IMR-90 (cell line): Measurements from ENCODE around the gene SERPINI1. TPM values are rescaled to one million over a fixed set of nuclear protein-coding genes. Genes with fewer than 3 reads are reported as not detected.

Experiments
- ATAC-seq: fragments of 200-7000 bp; cut with Tn5 transposase; 2 replicates; pipeline ENCODE4 v1.9.1; 2020; ENCODE audit warnings: low read depth, mild to moderate bottlenecking, moderate library complexity
- BruUV-seq: library from RNA; stranded (reverse); fragments of 400-500 nt; replicated peaks from 2 replicates; lab custom pipeline; 2021; lab: Mats Ljungman, UMichigan
- CTCF ChIA-PET: fragments of 300-600 bp; formaldehyde crosslinking; extraction: SDS; loops from one replicate; lab custom pipeline; 2021; ENCODE audit warnings: antibody characterized with exemption; lab: Yijun Ruan, JAX
- POLR2A ChIA-PET: fragments of 300-600 bp; sonication (Branson Sonifier 250); formaldehyde crosslinking; loops from one replicate; lab custom pipeline; 2022; ENCODE audit warnings: antibody characterized with exemption; ENCODE audit not compliant: unreplicated experiment; lab: Charles Lee
- DNase-seq: peaks from one replicate; pipeline ENCODE4 v3.0.0; 2013
- H2AFZ ChIP-seq: replicated peaks from 2 replicates; pipeline ENCODE3; 2013; ENCODE audit warnings: low read length, mild to moderate bottlenecking; ENCODE audit not compliant: poor library complexity
- H2AK5ac ChIP-seq: 2 replicates; pipeline ENCODE4 v1.6.1; 2013; ENCODE audit warnings: low read depth, low read length, inconsistent platforms
- H2AK9ac ChIP-seq: replicated peaks from 2 replicates; pipeline ENCODE3; 2013; ENCODE audit warnings: mild to moderate bottlenecking, low read depth, low read length, moderate library complexity; ENCODE audit not compliant: poor library complexity
- H2BK120ac ChIP-seq: 2 replicates; pipeline ENCODE4 v1.6.1; 2013; ENCODE audit warnings: low read depth, low read length, inconsistent platforms
- H2BK15ac ChIP-seq: 3 replicates; pipeline ENCODE4 v1.6.1; 2013; ENCODE audit warnings: low read depth, low read length, inconsistent platforms
- H2BK20ac ChIP-seq: 2 replicates; pipeline ENCODE4 v1.6.1; 2013; ENCODE audit warnings: low read depth, mild to moderate bottlenecking, inconsistent platforms, low read length, moderate library complexity
- H2BK5ac ChIP-seq: 2 replicates; pipeline ENCODE4 v1.6.1; 2013; ENCODE audit warnings: mild to moderate bottlenecking, low read depth, low read length, inconsistent platforms; ENCODE audit not compliant: poor library complexity, severe bottlenecking
- H3K14ac ChIP-seq: replicated peaks from 2 replicates; pipeline ENCODE4 v1.6.1; 2013; ENCODE audit warnings: low read depth, low read length, inconsistent platforms
- H3K18ac ChIP-seq: 2 replicates; pipeline ENCODE4 v1.6.1; 2013; ENCODE audit warnings: low read depth, low read length, control low read depth
- H3K23ac ChIP-seq: 2 replicates; pipeline ENCODE4 v1.6.1; 2013; ENCODE audit warnings: low read depth, low read length, inconsistent platforms
- H3K27ac ChIP-seq: 2 replicates; pipeline ENCODE4 v1.5.1; 2013; ENCODE audit warnings: mild to moderate bottlenecking, control low read depth, low read length; ENCODE audit not compliant: insufficient read depth
- H3K27me3 ChIP-seq: 2 replicates; pipeline ENCODE4 v1.6.1; 2013; ENCODE audit warnings: low read length; ENCODE audit not compliant: control insufficient read depth, insufficient read depth
- H3K36me3 ChIP-seq: 2 replicates; pipeline ENCODE4 v1.6.1; 2013; ENCODE audit warnings: low read length, mixed read lengths; ENCODE audit not compliant: control insufficient read depth, insufficient read depth
- H3K4ac ChIP-seq: 2 replicates; pipeline ENCODE4 v1.6.1; 2013; ENCODE audit warnings: low read depth, low read length, inconsistent platforms
- H3K4me1 ChIP-seq: 2 replicates; pipeline ENCODE4 v1.6.1; 2013; ENCODE audit warnings: low read length, mixed read lengths; ENCODE audit not compliant: control insufficient read depth, insufficient read depth
- H3K4me2 ChIP-seq: 2 replicates; pipeline ENCODE4 v1.6.1; 2013; ENCODE audit warnings: low read depth, mild to moderate bottlenecking, control low read depth, low read length, moderate library complexity
- H3K4me3 ChIP-seq: 2 replicates; pipeline ENCODE4 v1.5.1; 2013; ENCODE audit warnings: low read depth, mild to moderate bottlenecking, control low read depth, low read length, moderate library complexity; ENCODE audit not compliant: insufficient read depth
- H3K56ac ChIP-seq: 2 replicates; pipeline ENCODE4 v1.6.1; 2013; ENCODE audit warnings: low read length, inconsistent platforms; ENCODE audit not compliant: insufficient read depth; ENCODE audit errors: extremely low read depth
- H3K79me1 ChIP-seq, 2 experiments: 2 replicates each; pipeline ENCODE4 v1.6.1; 2013; ENCODE audit warnings: low read length in 2 of 2, inconsistent platforms in 1 of 2, low read depth in 1 of 2
- H3K9ac ChIP-seq: 2 replicates; pipeline ENCODE4 v1.6.1; 2013; ENCODE audit warnings: low read depth, low read length, control low read depth
- H3K9me1 ChIP-seq: 2 replicates; pipeline ENCODE4 v1.6.1; 2013; ENCODE audit warnings: low read length, inconsistent platforms; ENCODE audit not compliant: insufficient read depth
- H3K9me3 ChIP-seq: 2 replicates; pipeline ENCODE4 v1.6.1; 2013; ENCODE audit warnings: low read length; ENCODE audit not compliant: control insufficient read depth, insufficient read depth
- H4K20me1 ChIP-seq: 2 replicates; pipeline ENCODE4 v1.6.1; 2013; ENCODE audit warnings: low read length, inconsistent platforms; ENCODE audit not compliant: insufficient read depth
- H4K5ac ChIP-seq: 2 replicates; pipeline ENCODE4 v1.6.1; 2013; ENCODE audit warnings: mild to moderate bottlenecking, low read depth, low read length, control low read depth
- H4K8ac ChIP-seq, 2 experiments: 2 replicates each; pipeline ENCODE4 v1.6.1; 2013; ENCODE audit warnings: low read depth in 2 of 2, low read length in 2 of 2, control low read depth in 1 of 2, inconsistent platforms in 1 of 2
- H4K91ac ChIP-seq: 2 replicates; pipeline ENCODE4 v1.6.1; 2013; ENCODE audit warnings: low read depth, low read length, inconsistent platforms; ENCODE audit not compliant: insufficient read depth
- BHLHE40 ChIP-seq: fragments of 150-350 bp; IDR thresholded peaks from 2 replicates; pipeline ENCODE4 v1.6.1; 2016; ENCODE audit warnings: mild to moderate bottlenecking, low read depth, low read length
- CEBPB ChIP-seq: IDR thresholded peaks from 2 replicates; pipeline ENCODE4 v1.6.1; 2012; ENCODE audit warnings: low read depth, low read length, improper control_type of control experiment
- CHD1 ChIP-seq: IDR thresholded peaks from 2 replicates; pipeline ENCODE4 v1.6.1; 2012; ENCODE audit warnings: low read depth, low read length, improper control_type of control experiment
- FOS ChIP-seq: fragments of 150-350 bp; IDR thresholded peaks from 2 replicates; pipeline ENCODE4 v1.6.1; 2016; ENCODE audit warnings: low read depth, low read length
- MAFK ChIP-seq: IDR thresholded peaks from 2 replicates; pipeline ENCODE4 v1.6.1; 2012; ENCODE audit warnings: low read depth, low read length, improper control_type of control experiment
- MAZ ChIP-seq: IDR thresholded peaks from 2 replicates; pipeline ENCODE4 v1.6.1; 2012; ENCODE audit warnings: low read depth, mild to moderate bottlenecking, low read length, improper control_type of control experiment, moderate library complexity, borderline replicate concordance
- MXI1 ChIP-seq: IDR thresholded peaks from 2 replicates; pipeline ENCODE4 v1.6.1; 2012; ENCODE audit warnings: low read depth, mild to moderate bottlenecking, low read length, moderate library complexity, borderline replicate concordance
- NFE2L2 ChIP-seq: fragments of 150-350 bp; IDR thresholded peaks from 2 replicates; pipeline ENCODE4 v1.6.1; 2016; ENCODE audit warnings: low read depth, mild to moderate bottlenecking, low read length
- POLR2A ChIP-seq: IDR thresholded peaks from 2 replicates; pipeline ENCODE4 v1.6.1; 2012; ENCODE audit warnings: mild to moderate bottlenecking, low read depth, low read length
- RAD21 ChIP-seq: IDR thresholded peaks from 2 replicates; pipeline ENCODE4 v1.6.1; 2012; ENCODE audit warnings: low read length, improper control_type of control experiment
- RCOR1 ChIP-seq: IDR thresholded peaks from 2 replicates; pipeline ENCODE4 v1.6.1; 2012; ENCODE audit warnings: mild to moderate bottlenecking, low read length, improper control_type of control experiment; ENCODE audit not compliant: insufficient replicate concordance
- RFX5 ChIP-seq: IDR thresholded peaks from 2 replicates; pipeline ENCODE4 v1.8.0; 2012; ENCODE audit warnings: low read depth, mild to moderate bottlenecking, low read length, moderate library complexity
- SMC3 ChIP-seq: fragments of 150-350 bp; IDR thresholded peaks from 2 replicates; pipeline ENCODE4 v1.6.1; 2016; ENCODE audit warnings: low read depth, mild to moderate bottlenecking, antibody characterized with exemption, low read length, moderate library complexity
- WGBS, 2 experiments: methylation state at CpG; one replicate each; pipeline versions ENCODE4 v1.1.5 to v1.1.7; 2013; ENCODE audit warnings: missing lambda C conversion rate in 2 of 2; ENCODE audit not compliant: insufficient read length in 1 of 2; ENCODE audit errors: extremely low coverage in 2 of 2; 5-methylcytosine and 5-hydroxymethylcytosine counted together
- dilution Hi-C: fragments of 300-500 bp; cut with HindIII; formaldehyde crosslinking; loops from one replicate; pipeline ENCODE4 v1.14.3; 2018; ENCODE audit warnings: low sequenced_read_pairs; ENCODE audit not compliant: unreplicated experiment
- in situ Hi-C: fragments of 300-500 bp; cut with MboI; formaldehyde crosslinking; loops from 3 replicates; pipeline ENCODE4 v1.14.3; 2019; ENCODE audit warnings: low sequenced_read_pairs, inconsistent platforms, mixed read lengths
- intact Hi-C: fragments of 100-400 bp; cut with micrococcal nuclease; formaldehyde crosslinking; loops from 2 replicates; pipeline ENCODE4 v1.10.0; 2022
- polyA plus RNA-seq, 3 experiments: library from polyadenylated mRNA; depleted of rRNA; stranded (reverse); fragments of >200 nt; gene quantifications; 2 replicates each; pipeline ENCODE4 v1.2.3, GENCODE V29; 2012; ENCODE audit warnings: low replicate concordance in 1 of 3
- total RNA-seq: library from RNA; depleted of rRNA; stranded (reverse); fragments of >200 nt; gene quantifications from 2 replicates; pipeline ENCODE4 v1.2.3, GENCODE V29; 2012
- TF ChIP-seq, protein P1 (sequence below): conservative IDR thresholded peaks from 2 replicates; pipeline ENCODE4 v1.5.1; 2012; ENCODE audit warnings: mild to moderate bottlenecking, low read depth, low read length, improper control_type of control experiment
- TF ChIP-seq, protein P2 (sequence below): fragments of 150-350 bp; IDR thresholded peaks from 2 replicates; pipeline ENCODE4 v1.6.1; 2016; ENCODE audit warnings: low read depth, mild to moderate bottlenecking, low read length, moderate library complexity, borderline replicate concordance
- TF ChIP-seq, protein P3 (sequence below): fragments of 150-350 bp; IDR thresholded peaks from 2 replicates; pipeline ENCODE4 v1.6.1; 2017; ENCODE audit warnings: mild to moderate bottlenecking, antibody characterized with exemption, low read length, low read depth

SERPINI1 gene
- total and polyA plus RNA-seq, 2 of the 4 experiments (the other 2 are of a cell fraction): 0.36 to 1.3 TPM

DNA sequence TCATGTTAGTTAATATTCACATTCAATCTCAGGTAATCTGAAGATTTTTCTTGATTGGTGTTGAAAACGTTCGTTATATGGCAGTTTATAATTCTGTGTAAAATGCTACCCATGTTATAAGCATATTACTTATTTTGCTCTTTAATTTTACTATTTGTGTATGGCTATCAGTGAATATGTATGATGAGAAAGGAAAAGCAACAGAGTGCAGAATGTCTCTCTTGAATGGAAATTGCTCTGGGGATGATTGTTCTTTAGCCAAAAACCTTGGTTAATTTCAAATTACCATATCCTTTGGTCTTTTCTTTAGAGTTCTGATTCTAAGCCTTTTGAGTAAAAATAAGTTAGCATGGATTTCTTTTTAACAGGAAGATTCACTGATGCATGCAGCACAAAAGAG lies 2.5 kb downstream of the SERPINI1 start:
- Histone ChIP-seq H2AK5ac (no peak overlapping the region), H3K18ac (no peak overlapping the region), H2BK20ac (no peak overlapping the region), H3K4me1 (no peaks in the 10 kb centered on the region), H2AK9ac (no peak overlapping the region), H3K23ac (no peak overlapping the region), H3K4ac (no peak overlapping the region), H3K56ac (no peak overlapping the region), H3K9ac (no peak overlapping the region), H3K27ac (no peak overlapping the region), H4K5ac (no peak overlapping the region), H2BK120ac (no peak overlapping the region), H3K4me3 (no peak overlapping the region), H3K79me1 (peaks cover 4 to 5% of the 10 kb centered on the region in 2 experiments; a peak in 1 of 4 replicates), H2AFZ (no peak overlapping the region), H4K20me1 (no peaks in the 10 kb centered on the region), H3K36me3 (no peaks in the 10 kb centered on the region), H3K14ac (no peak overlapping the region), H2BK15ac (no peak overlapping the region), H3K9me1 (no peaks in the 10 kb centered on the region), H4K91ac (no peak overlapping the region), H3K27me3 (no peaks in the 10 kb centered on the region), H2BK5ac (no peak overlapping the region), H4K8ac (no peak overlapping the region), H3K4me2 (no peak overlapping the region), H3K9me3 (no peaks in the 10 kb centered on the region)
- ChIA-PET POLR2A (no interaction called here), CTCF (no interaction called here)
- dilution Hi-C loops: no loop called here
- no peak for ATAC-seq
- TF ChIP-seq MAFK (no peak), RAD21 (no peak), FOS (no peak), NFE2L2 (no peak), CEBPB (no peak), BHLHE40 (no peak), MAZ (no peak), MXI1 (no peak), SMC3 (no peak), CHD1 (no peak), RCOR1 (no peak), POLR2A (no peak), RFX5 (no peak)
- TF ChIP-seq, protein P1, sequence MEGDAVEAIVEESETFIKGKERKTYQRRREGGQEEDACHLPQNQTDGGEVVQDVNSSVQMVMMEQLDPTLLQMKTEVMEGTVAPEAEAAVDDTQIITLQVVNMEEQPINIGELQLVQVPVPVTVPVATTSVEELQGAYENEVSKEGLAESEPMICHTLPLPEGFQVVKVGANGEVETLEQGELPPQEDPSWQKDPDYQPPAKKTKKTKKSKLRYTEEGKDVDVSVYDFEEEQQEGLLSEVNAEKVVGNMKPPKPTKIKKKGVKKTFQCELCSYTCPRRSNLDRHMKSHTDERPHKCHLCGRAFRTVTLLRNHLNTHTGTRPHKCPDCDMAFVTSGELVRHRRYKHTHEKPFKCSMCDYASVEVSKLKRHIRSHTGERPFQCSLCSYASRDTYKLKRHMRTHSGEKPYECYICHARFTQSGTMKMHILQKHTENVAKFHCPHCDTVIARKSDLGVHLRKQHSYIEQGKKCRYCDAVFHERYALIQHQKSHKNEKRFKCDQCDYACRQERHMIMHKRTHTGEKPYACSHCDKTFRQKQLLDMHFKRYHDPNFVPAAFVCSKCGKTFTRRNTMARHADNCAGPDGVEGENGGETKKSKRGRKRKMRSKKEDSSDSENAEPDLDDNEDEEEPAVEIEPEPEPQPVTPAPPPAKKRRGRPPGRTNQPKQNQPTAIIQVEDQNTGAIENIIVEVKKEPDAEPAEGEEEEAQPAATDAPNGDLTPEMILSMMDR: no peak
- TF ChIP-seq, protein P2, sequence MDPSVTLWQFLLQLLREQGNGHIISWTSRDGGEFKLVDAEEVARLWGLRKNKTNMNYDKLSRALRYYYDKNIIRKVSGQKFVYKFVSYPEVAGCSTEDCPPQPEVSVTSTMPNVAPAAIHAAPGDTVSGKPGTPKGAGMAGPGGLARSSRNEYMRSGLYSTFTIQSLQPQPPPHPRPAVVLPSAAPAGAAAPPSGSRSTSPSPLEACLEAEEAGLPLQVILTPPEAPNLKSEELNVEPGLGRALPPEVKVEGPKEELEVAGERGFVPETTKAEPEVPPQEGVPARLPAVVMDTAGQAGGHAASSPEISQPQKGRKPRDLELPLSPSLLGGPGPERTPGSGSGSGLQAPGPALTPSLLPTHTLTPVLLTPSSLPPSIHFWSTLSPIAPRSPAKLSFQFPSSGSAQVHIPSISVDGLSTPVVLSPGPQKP: no peak
- TF ChIP-seq, protein P3, sequence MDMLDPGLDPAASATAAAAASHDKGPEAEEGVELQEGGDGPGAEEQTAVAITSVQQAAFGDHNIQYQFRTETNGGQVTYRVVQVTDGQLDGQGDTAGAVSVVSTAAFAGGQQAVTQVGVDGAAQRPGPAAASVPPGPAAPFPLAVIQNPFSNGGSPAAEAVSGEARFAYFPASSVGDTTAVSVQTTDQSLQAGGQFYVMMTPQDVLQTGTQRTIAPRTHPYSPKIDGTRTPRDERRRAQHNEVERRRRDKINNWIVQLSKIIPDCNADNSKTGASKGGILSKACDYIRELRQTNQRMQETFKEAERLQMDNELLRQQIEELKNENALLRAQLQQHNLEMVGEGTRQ: no peak
- intact Hi-C loops: loop anchor here (5.0 to 10.0 kb wide), 2 partner anchors 307 to 1726 kb away; no protein-coding TSS in a partner anchor
- WGBS, 2 experiments: no CpG with 5 or more reads among the region's 2 CpGs
- in situ Hi-C loops: no loop called here
- no peak for DNase-seq
- no TSS peak for BruUV-seq
